Body of pancreas (tissue), 4 donors: ENCODE results near the gene PLAU.

ENCODE experiments used
- POLR2A ChIP-seq, 3 donors: fragments of 450-650 bp; IDR thresholded peaks; one replicate each; pipeline ENCODE4 v1.6.1; 2016; ENCODE audit warnings: antibody characterized with exemption in 3 of 3, mild to moderate bottlenecking in 2 of 3
- TF ChIP-seq, protein P1 (sequence below), 7 experiments: fragments of 450-650 bp in 4 of 7; fragments of 200-600 bp in 3 of 7; sonication (generic) in 3 of 7; IDR thresholded peaks; one replicate each; pipeline ENCODE4 v1.5.1; 2016 to 2019; ENCODE audit warnings: antibody characterized with exemption in 7 of 7

DNA sequence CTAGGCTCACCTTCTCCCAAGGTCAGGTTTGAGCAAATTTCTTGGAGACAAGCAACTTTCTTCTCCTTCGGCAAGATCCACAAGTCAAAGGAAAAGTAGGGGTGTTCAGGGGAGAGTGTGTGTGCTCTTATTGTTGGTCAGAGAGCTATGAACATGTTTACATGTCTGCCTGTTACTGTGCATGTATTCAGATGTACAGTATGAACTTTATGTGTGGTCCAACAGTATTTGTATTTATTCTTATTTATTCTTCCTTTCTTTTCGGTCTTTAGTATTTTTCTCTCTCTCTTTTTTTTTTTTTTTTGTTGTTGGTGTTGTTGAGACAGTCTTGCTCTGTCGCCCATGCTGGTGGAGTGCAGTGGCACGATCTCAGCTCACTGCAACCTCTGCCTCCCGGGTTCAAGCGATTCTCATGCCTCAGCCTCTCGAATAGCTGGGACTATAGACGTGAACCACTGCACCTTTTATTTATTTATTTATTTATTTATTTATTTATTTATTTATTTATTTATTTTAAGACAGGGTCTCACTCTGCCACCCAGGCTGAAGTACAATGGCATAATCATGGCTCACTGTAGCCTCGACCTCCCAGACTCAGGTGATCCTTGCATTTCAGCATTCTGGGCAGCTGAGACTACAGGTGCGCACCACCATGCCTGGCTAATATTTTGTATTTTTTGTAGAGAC is 38.2 kb downstream of the PLAU start:
- TF ChIP-seq, protein P1, sequence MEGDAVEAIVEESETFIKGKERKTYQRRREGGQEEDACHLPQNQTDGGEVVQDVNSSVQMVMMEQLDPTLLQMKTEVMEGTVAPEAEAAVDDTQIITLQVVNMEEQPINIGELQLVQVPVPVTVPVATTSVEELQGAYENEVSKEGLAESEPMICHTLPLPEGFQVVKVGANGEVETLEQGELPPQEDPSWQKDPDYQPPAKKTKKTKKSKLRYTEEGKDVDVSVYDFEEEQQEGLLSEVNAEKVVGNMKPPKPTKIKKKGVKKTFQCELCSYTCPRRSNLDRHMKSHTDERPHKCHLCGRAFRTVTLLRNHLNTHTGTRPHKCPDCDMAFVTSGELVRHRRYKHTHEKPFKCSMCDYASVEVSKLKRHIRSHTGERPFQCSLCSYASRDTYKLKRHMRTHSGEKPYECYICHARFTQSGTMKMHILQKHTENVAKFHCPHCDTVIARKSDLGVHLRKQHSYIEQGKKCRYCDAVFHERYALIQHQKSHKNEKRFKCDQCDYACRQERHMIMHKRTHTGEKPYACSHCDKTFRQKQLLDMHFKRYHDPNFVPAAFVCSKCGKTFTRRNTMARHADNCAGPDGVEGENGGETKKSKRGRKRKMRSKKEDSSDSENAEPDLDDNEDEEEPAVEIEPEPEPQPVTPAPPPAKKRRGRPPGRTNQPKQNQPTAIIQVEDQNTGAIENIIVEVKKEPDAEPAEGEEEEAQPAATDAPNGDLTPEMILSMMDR (IDR thresholded peaks at IDR 0.05) = no peak
- no peak for TF ChIP-seq POLR2A (IDR thresholded peaks at IDR 0.05)
